Adrenal gland (tissue), 5 donors: ENCODE data around the gene PIK3R3.

Experiments
- POLR2A ChIP-seq, 2 donors: fragments of 450-650 bp; IDR thresholded peaks; one replicate each; pipeline ENCODE4 v1.6.1; 2017; ENCODE audit warnings: antibody characterized with exemption in 2 of 2, mild to moderate bottlenecking in 2 of 2, moderate library complexity in 1 of 2
- TF ChIP-seq, protein P1 (sequence below), 6 experiments: fragments of 450-650 bp in 4 of 6; fragments of 200-600 bp in 2 of 6; sonication (generic) in 1 of 6; IDR thresholded peaks; 1 replicate in 5 of 6; 2 replicates in 1 of 6; pipeline versions ENCODE4 v1.5.1 to v1.8.0; 2016 to 2021; ENCODE audit warnings: antibody characterized with exemption in 6 of 6, mild to moderate bottlenecking in 2 of 6, moderate library complexity in 1 of 6
- donor health status: DM: no; HTN: no; CAD: no.

DNA sequence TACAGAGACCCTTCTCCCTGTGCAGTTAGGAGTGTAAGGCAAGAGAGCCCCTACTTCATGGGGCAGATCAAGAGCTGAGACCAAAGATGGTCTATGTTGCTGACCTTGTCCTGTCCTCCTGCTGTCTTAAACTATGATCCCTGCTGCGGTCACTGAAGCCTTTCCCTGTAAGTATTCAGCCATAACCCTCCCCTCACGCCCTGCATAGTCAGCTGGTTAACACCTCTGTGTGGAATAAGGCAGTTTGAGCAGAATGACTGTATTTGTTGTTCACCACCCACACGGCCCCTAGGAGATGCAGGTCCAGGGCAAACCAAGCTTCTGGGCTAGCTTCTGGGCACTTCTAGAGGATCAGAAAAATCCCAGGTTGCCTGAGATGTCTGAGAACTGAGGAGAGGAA, 42.8 kb upstream of the PIK3R3 start:
- no peak for TF ChIP-seq POLR2A (IDR thresholded peaks at IDR 0.05)
- TF ChIP-seq, protein P1, sequence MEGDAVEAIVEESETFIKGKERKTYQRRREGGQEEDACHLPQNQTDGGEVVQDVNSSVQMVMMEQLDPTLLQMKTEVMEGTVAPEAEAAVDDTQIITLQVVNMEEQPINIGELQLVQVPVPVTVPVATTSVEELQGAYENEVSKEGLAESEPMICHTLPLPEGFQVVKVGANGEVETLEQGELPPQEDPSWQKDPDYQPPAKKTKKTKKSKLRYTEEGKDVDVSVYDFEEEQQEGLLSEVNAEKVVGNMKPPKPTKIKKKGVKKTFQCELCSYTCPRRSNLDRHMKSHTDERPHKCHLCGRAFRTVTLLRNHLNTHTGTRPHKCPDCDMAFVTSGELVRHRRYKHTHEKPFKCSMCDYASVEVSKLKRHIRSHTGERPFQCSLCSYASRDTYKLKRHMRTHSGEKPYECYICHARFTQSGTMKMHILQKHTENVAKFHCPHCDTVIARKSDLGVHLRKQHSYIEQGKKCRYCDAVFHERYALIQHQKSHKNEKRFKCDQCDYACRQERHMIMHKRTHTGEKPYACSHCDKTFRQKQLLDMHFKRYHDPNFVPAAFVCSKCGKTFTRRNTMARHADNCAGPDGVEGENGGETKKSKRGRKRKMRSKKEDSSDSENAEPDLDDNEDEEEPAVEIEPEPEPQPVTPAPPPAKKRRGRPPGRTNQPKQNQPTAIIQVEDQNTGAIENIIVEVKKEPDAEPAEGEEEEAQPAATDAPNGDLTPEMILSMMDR (IDR thresholded peaks at IDR 0.05): no peak
